Loucy (cell line): ENCODE results near the gene AAK1.

Source experiments
- CTCF ChIP-seq: fragments of 200-600 bp; sonication (generic); conservative IDR thresholded peaks from 2 replicates; pipeline ENCODE4 v1.5.1; 2014; ENCODE audit warnings: mild to moderate bottlenecking, antibody characterized with exemption, low read length
- EZH2phosphoT487 ChIP-seq: fragments of 200-600 bp; IDR thresholded peaks from 2 replicates; pipeline ENCODE4 v1.6.1; 2018; ENCODE audit warnings: antibody characterized with exemption, mild to moderate bottlenecking, moderate library complexity, borderline replicate concordance

- no peak for TF ChIP-seq CTCF
- no peak for TF ChIP-seq EZH2phosphoT487
These were observed 190.9 kb downstream of the AAK1 start for GRCh38 chr2:69452687-69453086.
